Breast epithelium (tissue), 4 donors: ENCODE data around the gene IQCN. TPM values are rescaled to one million over a fixed set of nuclear protein-coding genes. Genes with fewer than 3 reads are reported as not detected.
A peak's percentile ranks its signal among the peaks of the same experiment; 100 is the strongest.

Source experiments
- DNase-seq, 2 donors: peaks; one replicate each; pipeline ENCODE4 v3.0.0-alpha.2; 2019; ENCODE audit warnings: low spot score in 2 of 2
- H3K27ac ChIP-seq, 2 donors: fragments of 200-600 bp; sonication (generic) in 1 of 2; one replicate each; pipeline ENCODE4 v1.5.1; 2016 to 2019; ENCODE audit warnings: mild to moderate bottlenecking in 1 of 2
- H3K27me3 ChIP-seq, 2 donors: fragments of 200-600 bp; sonication (generic) in 1 of 2; one replicate each; pipeline versions ENCODE4 v1.5.1 to v1.6.0; 2017 to 2019; ENCODE audit warnings: control low read depth in 1 of 2, mild to moderate bottlenecking in 1 of 2
- H3K36me3 ChIP-seq: fragments of 200-600 bp; one replicate; pipeline ENCODE4 v1.5.1; 2019
- H3K4me1 ChIP-seq, 2 donors: fragments of 200-600 bp; sonication (generic); one replicate each; pipeline ENCODE4 v1.5.1; 2016 to 2019; ENCODE audit warnings: control low read depth in 1 of 2
- H3K4me3 ChIP-seq, 3 donors: fragments of 200-600 bp; sonication (generic); 1 replicate in 2 of 3; 2 replicates in 1 of 3; pipeline ENCODE4 v1.5.1; 2016 to 2019; ENCODE audit warnings: mild to moderate bottlenecking in 3 of 3, moderate library complexity in 2 of 3
- H3K9me3 ChIP-seq, 2 donors: fragments of 200-600 bp; sonication (generic) in 1 of 2; one replicate each; pipeline ENCODE4 v1.5.1; 2016 to 2019; ENCODE audit warnings: control low read depth in 1 of 2
- POLR2A ChIP-seq: fragments of 450-650 bp; IDR thresholded peaks from one replicate; pipeline ENCODE4 v1.6.1; 2016; ENCODE audit warnings: antibody characterized with exemption, mild to moderate bottlenecking, moderate library complexity
- POLR2AphosphoS5 ChIP-seq, 3 donors: sonication (generic); formaldehyde crosslinking; IDR thresholded peaks; one replicate each; pipeline ENCODE4 v1.6.1; 2017; ENCODE audit warnings: antibody characterized with exemption in 3 of 3
- intact Hi-C: fragments of 100-400 bp; cut with DNase I; formaldehyde crosslinking; loops from one replicate; pipeline ENCODE4 v1.15.1; 2023; ENCODE audit warnings: low total_unique reads
- total RNA-seq, 3 donors: library from RNA; depleted of rRNA; stranded (reverse); fragments of >200 nt; gene quantifications; one replicate each; pipeline ENCODE4 v1.1.0, GENCODE V29; 2016
- TF ChIP-seq, protein P1 (sequence below), 3 donors: fragments of 450-650 bp; IDR thresholded peaks; one replicate each; pipeline ENCODE4 v1.5.1; 2016 to 2017; ENCODE audit warnings: antibody characterized with exemption in 3 of 3, mild to moderate bottlenecking in 3 of 3, moderate library complexity in 3 of 3

The IQCN gene
- total RNA-seq, 3 donors from 2014 or later, result 7.0 to 16.6 (median 9.5) TPM

GRCh38 chr19:18220632-18221275, 53.5 kb downstream of the IQCN start:
- H3K36me3 ChIP-seq, result no peaks in the 10 kb centered on the region
- H3K9me3 ChIP-seq, result no peaks in the 10 kb centered on the region
- no peak overlapping the region for H3K27ac ChIP-seq
- H3K4me3 ChIP-seq, result peak overlapping the region in 1 of 3 donors; percentile 25
- H3K27me3 ChIP-seq, result peaks cover 7 to 32% of the 10 kb centered on the region in 2 donors
- DNase-seq, result no peak
- intact Hi-C loops, result no loop called here
- H3K4me1 ChIP-seq, result peaks cover 0 to 5% of the 10 kb centered on the region in 2 donors
- TF ChIP-seq POLR2AphosphoS5 (IDR thresholded peaks at IDR 0.05) (no peak), POLR2A (no peak)
- TF ChIP-seq, protein P1, sequence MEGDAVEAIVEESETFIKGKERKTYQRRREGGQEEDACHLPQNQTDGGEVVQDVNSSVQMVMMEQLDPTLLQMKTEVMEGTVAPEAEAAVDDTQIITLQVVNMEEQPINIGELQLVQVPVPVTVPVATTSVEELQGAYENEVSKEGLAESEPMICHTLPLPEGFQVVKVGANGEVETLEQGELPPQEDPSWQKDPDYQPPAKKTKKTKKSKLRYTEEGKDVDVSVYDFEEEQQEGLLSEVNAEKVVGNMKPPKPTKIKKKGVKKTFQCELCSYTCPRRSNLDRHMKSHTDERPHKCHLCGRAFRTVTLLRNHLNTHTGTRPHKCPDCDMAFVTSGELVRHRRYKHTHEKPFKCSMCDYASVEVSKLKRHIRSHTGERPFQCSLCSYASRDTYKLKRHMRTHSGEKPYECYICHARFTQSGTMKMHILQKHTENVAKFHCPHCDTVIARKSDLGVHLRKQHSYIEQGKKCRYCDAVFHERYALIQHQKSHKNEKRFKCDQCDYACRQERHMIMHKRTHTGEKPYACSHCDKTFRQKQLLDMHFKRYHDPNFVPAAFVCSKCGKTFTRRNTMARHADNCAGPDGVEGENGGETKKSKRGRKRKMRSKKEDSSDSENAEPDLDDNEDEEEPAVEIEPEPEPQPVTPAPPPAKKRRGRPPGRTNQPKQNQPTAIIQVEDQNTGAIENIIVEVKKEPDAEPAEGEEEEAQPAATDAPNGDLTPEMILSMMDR (IDR thresholded peaks at IDR 0.05), result no peak

DNA sequence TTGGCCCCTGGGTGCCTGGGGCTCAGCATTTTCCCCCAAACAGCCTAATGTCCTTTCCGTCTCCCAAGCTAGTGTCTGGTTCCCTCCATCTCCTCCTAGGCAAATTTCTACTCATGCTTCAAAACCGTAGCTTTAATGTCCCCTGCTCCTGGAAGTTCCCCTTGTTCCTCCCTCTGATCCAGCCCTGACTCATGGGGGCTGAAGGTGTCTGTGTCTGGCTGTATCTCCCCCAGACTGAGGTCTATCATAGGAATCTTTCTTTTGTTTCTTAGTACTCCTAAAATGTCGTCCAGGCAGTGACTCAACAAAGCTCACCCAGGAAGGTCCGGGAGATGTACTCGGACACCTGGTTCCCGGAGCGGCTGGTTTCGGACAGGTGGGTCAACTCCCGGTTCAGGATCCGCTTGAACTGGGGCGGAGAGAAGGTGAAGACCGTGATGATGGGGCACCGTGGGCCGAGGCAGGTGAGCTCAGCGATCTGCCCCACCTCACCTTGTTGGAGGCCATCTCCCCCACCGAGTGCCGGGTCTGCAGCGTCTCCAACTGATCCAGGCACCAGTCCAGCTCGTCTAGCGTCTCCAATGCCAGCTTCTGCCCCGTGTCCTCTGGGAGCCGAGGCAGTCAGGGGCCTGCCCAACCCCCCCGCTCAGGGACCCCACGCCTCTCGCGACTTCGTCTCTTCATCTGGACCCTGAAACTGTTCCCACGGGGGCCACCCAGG, 54.2 kb downstream of the IQCN start:
- DNase-seq, result no peak
- intact Hi-C loops, result no loop called here
- H3K4me1 ChIP-seq, result peaks cover 0 to 5% of the 10 kb centered on the region in 2 donors
- H3K36me3 ChIP-seq, result no peaks in the 10 kb centered on the region
- peaks cover 6 to 25% of the 10 kb centered on the region in 2 donors for H3K27me3 ChIP-seq
- H3K4me3 ChIP-seq, result no peak overlapping the region
- no peaks in the 10 kb centered on the region for H3K9me3 ChIP-seq
- H3K27ac ChIP-seq, result no peak overlapping the region
- TF ChIP-seq POLR2AphosphoS5 (IDR thresholded peaks at IDR 0.05) (no peak), POLR2A (no peak)
- TF ChIP-seq, protein P1 (IDR thresholded peaks at IDR 0.05), result no peak

DNA sequence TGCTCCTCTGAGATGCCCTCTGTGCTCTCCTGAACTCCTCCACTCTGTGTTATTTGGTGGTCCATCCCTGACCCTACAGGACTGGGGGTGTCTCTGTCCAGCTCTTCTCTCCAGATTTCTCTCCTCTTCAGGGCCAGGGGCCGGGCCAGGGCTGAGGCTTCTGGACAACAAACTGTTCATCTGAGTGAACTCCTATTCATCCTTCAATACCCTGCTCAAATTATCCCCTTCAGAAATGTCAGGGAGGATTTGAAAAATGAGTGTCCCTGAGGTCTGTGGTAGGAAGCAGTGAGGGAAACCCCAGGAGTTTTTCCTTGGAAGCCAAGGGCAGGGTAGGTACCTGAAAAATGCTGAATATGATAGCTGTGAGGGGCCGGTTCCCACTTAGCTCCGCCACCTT, 55.7 kb downstream of the IQCN start:
- H3K27ac ChIP-seq, result no peak overlapping the region
- H3K4me3 ChIP-seq, result no peak overlapping the region
- H3K9me3 ChIP-seq, result no peaks in the 10 kb centered on the region
- TF ChIP-seq, protein P1 (IDR thresholded peaks at IDR 0.05), result no peak
- TF ChIP-seq POLR2A, result no peak
- no peak for TF ChIP-seq POLR2AphosphoS5 (IDR thresholded peaks at IDR 0.05)
- H3K4me1 ChIP-seq, result no peaks in the 10 kb centered on the region
- H3K36me3 ChIP-seq, result no peaks in the 10 kb centered on the region
- no peak for DNase-seq
- intact Hi-C loops, result no loop called here
- H3K27me3 ChIP-seq, result peaks cover 5 to 20% of the 10 kb centered on the region in 2 donors

- intact Hi-C loops, result no loop called here
- no peak for DNase-seq
Observed at GRCh38 chr19:18218159-18218558, 56.1 kb downstream of the IQCN start.

More at GRCh38 chr19:18218159-18218558, 56.1 kb downstream of the IQCN start:
- TF ChIP-seq POLR2A (no peak), POLR2AphosphoS5 (IDR thresholded peaks at IDR 0.05) (no peak)
- TF ChIP-seq, protein P1 (IDR thresholded peaks at IDR 0.05), result no peak
- peaks cover 5 to 20% of the 10 kb centered on the region in 2 donors for H3K27me3 ChIP-seq
- H3K4me3 ChIP-seq, result no peak overlapping the region
- H3K36me3 ChIP-seq, result no peaks in the 10 kb centered on the region
- H3K4me1 ChIP-seq, result no peaks in the 10 kb centered on the region
- no peak overlapping the region for H3K27ac ChIP-seq
- H3K9me3 ChIP-seq, result no peaks in the 10 kb centered on the region
